Esophagus (tissue), 2 donors: Measurements from ENCODE around the gene ADAMTS18. TPM values are rescaled to one million over a fixed set of nuclear protein-coding genes. Genes with fewer than 3 reads are reported as not detected.

ENCODE experiments used
- H3K27ac ChIP-seq, 2 donors: one replicate each; pipeline ENCODE4 v1.5.1; 2013; ENCODE audit warnings: low read depth in 2 of 2, mild to moderate bottlenecking in 2 of 2, inconsistent platforms in 1 of 2, low read length in 1 of 2, moderate library complexity in 1 of 2
- H3K27me3 ChIP-seq, 2 donors: one replicate each; pipeline ENCODE4 v1.6.1; 2013; ENCODE audit warnings: low read length in 2 of 2, control low read depth in 1 of 2, mild to moderate bottlenecking in 1 of 2; ENCODE audit not compliant: insufficient read depth in 2 of 2, control insufficient read depth in 1 of 2
- H3K36me3 ChIP-seq, 2 donors: one replicate each; pipeline ENCODE4 v1.6.1; 2013; ENCODE audit warnings: low read length in 1 of 2; ENCODE audit not compliant: control insufficient read depth in 2 of 2, insufficient read depth in 2 of 2
- H3K4me1 ChIP-seq, 2 donors: one replicate each; pipeline ENCODE4 v1.6.1; 2013; ENCODE audit warnings: low read length in 1 of 2; ENCODE audit not compliant: control insufficient read depth in 2 of 2, insufficient read depth in 2 of 2
- H3K4me3 ChIP-seq, 2 donors: one replicate each; pipeline ENCODE4 v1.5.1; 2013; ENCODE audit warnings: low read length in 2 of 2, mild to moderate bottlenecking in 2 of 2, low read depth in 1 of 2, moderate library complexity in 1 of 2
- H3K9me3 ChIP-seq, 2 donors: one replicate each; pipeline ENCODE4 v1.6.1; 2013; ENCODE audit warnings: mild to moderate bottlenecking in 2 of 2, low read depth in 1 of 2, low read length in 1 of 2, moderate library complexity in 1 of 2; ENCODE audit not compliant: control insufficient read depth in 2 of 2, insufficient read depth in 1 of 2
- WGBS, 2 donors: extraction: QIAGEN DNeasy Blood & Tissue Kit; methylation state at CpG; one replicate each; pipeline ENCODE4 v1.1.7; 2013; 5-methylcytosine and 5-hydroxymethylcytosine counted together
- polyA plus RNA-seq, 2 donors: library from polyadenylated mRNA; stranded (reverse); fragments of 200-250 nt; gene quantifications; one replicate each; pipeline ENCODE4 v1.2.3, GENCODE V29; 2013
- donor health status: healthy with polysubstance abuse.
- donor health status: Bipolar disorder and iron deficiency.

Gene ADAMTS18
- polyA plus RNA-seq, 2 donors: under 0.01 to 0.02 TPM

- no peak overlapping the region for H3K27ac ChIP-seq
- no peaks in the 10 kb centered on the region for H3K36me3 ChIP-seq
- H3K9me3 ChIP-seq: no peaks in the 10 kb centered on the region
- no peaks in the 10 kb centered on the region for H3K4me1 ChIP-seq
- H3K4me3 ChIP-seq: no peak overlapping the region
- WGBS, 2 donors: 61 to 72% methylated on average over 3 of the region's 3 CpGs
- H3K27me3 ChIP-seq: peaks cover 0 to 3% of the 10 kb centered on the region in 2 donors
These were observed 24.9 kb upstream of the ADAMTS18 start for GRCh38 chr16:77459534-77460254.

- 48 to 57% methylated on average over 5 of the region's 5 CpGs for WGBS, 2 donors
- no peaks in the 10 kb centered on the region for H3K36me3 ChIP-seq
- H3K27ac ChIP-seq: no peak overlapping the region
- H3K4me3 ChIP-seq: no peak overlapping the region
- no peaks in the 10 kb centered on the region for H3K4me1 ChIP-seq
- H3K27me3 ChIP-seq: peaks cover 0 to 3% of the 10 kb centered on the region in 2 donors
- H3K9me3 ChIP-seq: no peaks in the 10 kb centered on the region
These were observed 22.2 kb upstream of the ADAMTS18 start for GRCh38 chr16:77457046-77457445.

GRCh38 chr16:77452243-77452642 lies 17.4 kb upstream of the ADAMTS18 start:
- peaks cover 2 to 3% of the 10 kb centered on the region in 2 donors for H3K27me3 ChIP-seq
- H3K4me3 ChIP-seq: no peak overlapping the region
- no peaks in the 10 kb centered on the region for H3K9me3 ChIP-seq
- H3K36me3 ChIP-seq: no peaks in the 10 kb centered on the region
- 92 to 95% methylated on average over 3 of the region's 3 CpGs for WGBS, 2 donors
- no peak overlapping the region for H3K27ac ChIP-seq
- peaks cover 0 to 2% of the 10 kb centered on the region in 2 donors for H3K4me1 ChIP-seq

GRCh38 chr16:77450790-77451487 lies 16.1 kb upstream of the ADAMTS18 start:
- peaks cover 0 to 2% of the 10 kb centered on the region in 2 donors for H3K27me3 ChIP-seq
- no peak overlapping the region for H3K27ac ChIP-seq
- peaks cover 0 to 2% of the 10 kb centered on the region in 2 donors for H3K4me1 ChIP-seq
- WGBS, 2 donors: 28 to 29% methylated on average over 5 of the region's 5 CpGs
- H3K9me3 ChIP-seq: no peaks in the 10 kb centered on the region
- no peak overlapping the region for H3K4me3 ChIP-seq
- H3K36me3 ChIP-seq: no peaks in the 10 kb centered on the region

- Histone ChIP-seq H3K27me3 (peaks cover 0 to 2% of the 10 kb centered on the region in 2 donors), H3K9me3 (no peaks in the 10 kb centered on the region), H3K27ac (no peak overlapping the region), H3K36me3 (no peaks in the 10 kb centered on the region), H3K4me3 (no peak overlapping the region), H3K4me1 (peaks cover 0 to 2% of the 10 kb centered on the region in 2 donors)
These were observed 14.4 kb upstream of the ADAMTS18 start for GRCh38 chr16:77449208-77449607.

GRCh38 chr16:77445324-77445723 lies 10.5 kb upstream of the ADAMTS18 start:
- Histone ChIP-seq H3K4me1 (no peaks in the 10 kb centered on the region), H3K4me3 (no peak overlapping the region), H3K27me3 (peaks cover 0 to 2% of the 10 kb centered on the region in 2 donors), H3K36me3 (no peaks in the 10 kb centered on the region), H3K27ac (no peak overlapping the region), H3K9me3 (no peaks in the 10 kb centered on the region)
- 78 to 81% methylated on average over 2 of the region's 2 CpGs for WGBS, 2 donors

GRCh38 chr16:77444147-77444460 lies 9.3 kb upstream of the ADAMTS18 start:
- no peaks in the 10 kb centered on the region for H3K4me1 ChIP-seq
- no peaks in the 10 kb centered on the region for H3K9me3 ChIP-seq
- no peak overlapping the region for H3K4me3 ChIP-seq
- no peaks in the 10 kb centered on the region for H3K36me3 ChIP-seq
- no peak overlapping the region for H3K27ac ChIP-seq
- H3K27me3 ChIP-seq: peaks cover 0 to 2% of the 10 kb centered on the region in 2 donors
- 14 to 21% methylated on average over 1 of the region's 1 CpG for WGBS, 2 donors

GRCh38 chr16:77443357-77444146 lies 8.7 kb upstream of the ADAMTS18 start:
- no peaks in the 10 kb centered on the region for H3K9me3 ChIP-seq
- WGBS, 2 donors: 59 to 62% methylated on average over 10 of the region's 10 CpGs
- H3K36me3 ChIP-seq: no peaks in the 10 kb centered on the region
- no peaks in the 10 kb centered on the region for H3K4me1 ChIP-seq
- no peak overlapping the region for H3K27ac ChIP-seq
- H3K4me3 ChIP-seq: no peak overlapping the region
- peaks cover 0 to 2% of the 10 kb centered on the region in 2 donors for H3K27me3 ChIP-seq

- Histone ChIP-seq H3K4me1 (no peaks in the 10 kb centered on the region), H3K9me3 (no peaks in the 10 kb centered on the region), H3K36me3 (no peaks in the 10 kb centered on the region), H3K27ac (no peak overlapping the region), H3K27me3 (no peaks in the 10 kb centered on the region), H3K4me3 (no peak overlapping the region)
- WGBS, 2 donors: 87 to 88% methylated on average over 2 of the region's 2 CpGs
These were observed 7.2 kb upstream of the ADAMTS18 start for GRCh38 chr16:77442078-77442477.
